Left lobe of liver (tissue), 2 donors: Measurements from ENCODE around the gene ATP11B. TPM values are rescaled to one million over a fixed set of nuclear protein-coding genes. Genes with fewer than 3 reads are reported as not detected.
A peak's percentile ranks its signal among the peaks of the same experiment; 100 is the strongest.
"Not testable (repeated sequence)": the region's sequence is repeated elsewhere in the genome, so short reads cannot be mapped to it uniquely, and the experiment has no call there.

Source experiments
- ATAC-seq: fragments of 200-7000 bp; cut with Tn5 transposase; one replicate; pipeline ENCODE4 v1.9.1; 2020; ENCODE audit warnings: mild to moderate bottlenecking, moderate library complexity
- DNase-seq: peaks from one replicate; pipeline ENCODE4 v3.0.0-alpha.2; 2020; ENCODE audit warnings: low spot score
- total RNA-seq: library from RNA; stranded (reverse); gene quantifications from one replicate; pipeline ENCODE4 v1.2.1, GENCODE V29; 2021
- donor health status: DM: no; HTN: no; CAD: no; lungs with moderate emphysema.
- donor health status: DM: no; HTN: yes; CAD: no.

ATP11B gene
- total RNA-seq, 1 donor from 2014 or later: 22.6 TPM

DNA sequence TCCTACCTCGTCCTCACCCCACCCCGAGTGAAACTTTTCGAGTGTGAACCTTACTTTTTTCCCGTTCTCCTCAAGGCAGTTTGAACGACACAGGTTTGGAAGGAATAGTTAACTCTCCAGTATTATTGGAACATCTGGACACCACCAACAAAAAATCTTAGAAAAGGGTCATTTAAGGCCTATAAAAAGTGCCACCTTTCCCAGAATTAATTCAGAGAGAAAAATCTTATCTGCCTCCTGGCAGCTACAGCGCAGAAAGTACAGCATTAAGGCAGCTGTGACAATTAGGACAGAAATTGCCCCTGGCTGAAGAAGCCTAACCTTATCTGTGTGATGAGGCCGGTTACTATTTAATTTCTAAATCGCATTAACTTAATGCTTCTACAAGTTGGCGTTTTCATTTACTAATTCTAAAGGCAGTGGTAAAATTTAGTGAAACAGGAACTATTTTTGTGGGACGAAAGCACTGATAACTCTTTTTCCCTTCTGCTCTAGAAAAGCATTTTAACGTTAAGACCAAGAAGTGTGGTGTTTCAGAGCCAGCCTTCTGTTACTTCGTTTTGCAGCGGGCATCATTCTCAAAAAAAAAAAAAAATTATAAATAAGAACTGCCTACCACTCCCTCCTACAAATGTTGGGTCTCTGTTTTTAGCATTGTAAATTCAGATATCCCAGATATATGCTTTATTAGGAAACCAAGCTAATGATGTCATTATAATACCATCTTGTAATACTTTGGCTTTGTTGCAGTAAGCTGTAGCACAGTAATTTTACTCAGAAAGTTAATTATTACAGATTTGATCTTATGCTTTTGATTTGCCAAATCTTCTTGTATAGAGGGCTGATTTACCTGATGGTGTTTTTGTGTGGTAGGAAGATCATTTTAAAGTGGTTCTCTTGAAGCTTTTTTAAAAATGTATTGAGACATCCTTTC lies 1.4 kb downstream of the ATP11B start:
- no peak for ATAC-seq
- no peak for DNase-seq

DNA sequence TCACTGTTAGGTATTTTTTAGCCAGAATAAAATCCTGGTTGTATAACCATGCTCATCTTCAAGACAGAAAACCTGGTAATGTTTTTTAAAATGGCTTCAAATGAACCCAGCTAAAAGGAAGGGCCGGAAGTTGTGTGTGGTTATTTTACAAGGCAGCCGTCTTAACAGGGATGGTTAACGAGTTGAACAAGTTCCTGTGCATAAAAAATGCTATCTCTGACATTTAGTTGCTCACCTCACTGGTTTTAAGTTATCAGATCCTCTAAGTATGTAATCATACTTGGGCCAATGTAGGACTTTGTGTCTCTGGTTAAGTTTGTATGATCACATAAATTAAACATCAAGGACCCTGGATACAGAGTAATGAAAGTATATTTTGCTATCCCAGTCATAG lies 2.1 kb downstream of the ATP11B start:
- ATAC-seq: no peak
- DNase-seq: no peak

DNA sequence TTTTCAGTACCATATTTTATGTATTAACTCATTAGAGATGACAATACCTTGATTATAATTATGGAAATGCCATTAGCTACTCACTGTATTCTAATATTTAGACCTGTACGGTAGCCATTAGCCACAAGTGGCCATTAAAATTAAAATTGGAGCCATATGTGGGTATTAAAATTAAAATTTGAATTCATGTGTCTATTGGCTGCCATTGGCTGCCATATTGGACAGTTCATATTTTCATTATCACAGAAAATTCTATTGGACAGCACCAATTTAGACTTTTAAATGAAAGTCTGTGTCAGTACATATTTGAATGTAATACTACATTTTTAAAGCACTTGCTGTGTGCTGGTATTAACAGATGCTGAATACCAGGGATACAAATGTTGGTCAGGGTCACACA lies 3.0 kb downstream of the ATP11B start:
- ATAC-seq (no peak), DNase-seq (no peak)

DNA sequence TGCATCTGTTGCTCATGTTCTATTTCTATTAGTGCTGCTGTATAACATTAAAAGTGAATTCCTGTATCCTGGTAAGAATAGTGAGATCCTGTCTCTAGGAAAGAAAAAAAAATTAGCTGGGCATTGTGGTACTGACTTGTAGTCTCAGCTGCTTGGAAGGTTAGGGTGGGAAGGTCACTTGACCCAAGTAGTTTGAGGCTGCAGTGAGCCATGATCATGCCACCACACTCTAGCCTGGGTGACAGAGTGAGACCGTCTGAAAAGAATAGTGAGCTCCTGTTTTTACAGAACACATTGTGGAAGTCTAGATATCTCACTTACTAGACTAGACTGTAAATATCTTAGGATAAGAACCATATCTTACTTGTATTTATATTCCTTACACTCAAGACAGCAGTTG lies 4.6 kb downstream of the ATP11B start:
- ATAC-seq (no peak), DNase-seq (no peak)

DNA sequence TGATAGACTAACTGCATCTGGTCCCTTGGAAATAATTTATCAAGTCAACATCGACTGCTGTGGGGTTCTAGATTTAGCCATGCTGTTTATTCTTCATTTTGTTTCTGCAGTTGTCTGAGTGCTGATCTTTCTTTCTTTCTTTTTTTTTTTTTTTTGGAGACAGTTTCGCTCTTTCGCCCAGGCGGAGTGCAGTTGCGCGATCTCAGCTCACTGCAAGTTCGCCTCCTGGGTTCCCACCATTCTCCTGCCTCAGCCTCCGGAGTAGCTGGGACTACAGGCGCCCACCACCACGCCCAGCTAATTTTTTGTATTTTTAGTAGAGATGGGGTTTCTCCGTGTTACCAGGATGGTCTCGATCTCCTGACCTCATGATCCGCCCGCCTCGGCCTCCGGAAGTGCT lies 5.8 kb downstream of the ATP11B start:
- ATAC-seq, DNase-seq: not testable (repeated sequence)

DNA sequence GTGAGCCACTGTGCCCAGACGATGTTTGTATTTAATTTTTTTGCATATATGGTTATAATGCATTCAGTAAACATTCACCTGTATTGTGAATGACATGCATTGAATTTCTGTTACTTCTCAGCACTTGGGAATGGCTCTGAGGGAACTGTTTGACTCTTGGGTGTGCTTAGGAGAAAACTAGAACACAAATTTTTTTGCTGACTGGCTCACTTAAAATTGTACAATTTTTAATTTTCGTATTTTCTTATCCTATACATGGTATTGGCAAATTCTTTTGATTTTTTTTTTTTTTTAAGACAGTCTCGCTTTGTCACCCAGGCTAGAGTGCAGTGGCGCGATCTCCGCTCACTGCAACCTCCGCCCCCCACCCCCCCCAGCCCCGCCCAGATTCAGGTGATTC lies 7.2 kb downstream of the ATP11B start:
- ATAC-seq: no peak
- DNase-seq: no peak

DNA sequence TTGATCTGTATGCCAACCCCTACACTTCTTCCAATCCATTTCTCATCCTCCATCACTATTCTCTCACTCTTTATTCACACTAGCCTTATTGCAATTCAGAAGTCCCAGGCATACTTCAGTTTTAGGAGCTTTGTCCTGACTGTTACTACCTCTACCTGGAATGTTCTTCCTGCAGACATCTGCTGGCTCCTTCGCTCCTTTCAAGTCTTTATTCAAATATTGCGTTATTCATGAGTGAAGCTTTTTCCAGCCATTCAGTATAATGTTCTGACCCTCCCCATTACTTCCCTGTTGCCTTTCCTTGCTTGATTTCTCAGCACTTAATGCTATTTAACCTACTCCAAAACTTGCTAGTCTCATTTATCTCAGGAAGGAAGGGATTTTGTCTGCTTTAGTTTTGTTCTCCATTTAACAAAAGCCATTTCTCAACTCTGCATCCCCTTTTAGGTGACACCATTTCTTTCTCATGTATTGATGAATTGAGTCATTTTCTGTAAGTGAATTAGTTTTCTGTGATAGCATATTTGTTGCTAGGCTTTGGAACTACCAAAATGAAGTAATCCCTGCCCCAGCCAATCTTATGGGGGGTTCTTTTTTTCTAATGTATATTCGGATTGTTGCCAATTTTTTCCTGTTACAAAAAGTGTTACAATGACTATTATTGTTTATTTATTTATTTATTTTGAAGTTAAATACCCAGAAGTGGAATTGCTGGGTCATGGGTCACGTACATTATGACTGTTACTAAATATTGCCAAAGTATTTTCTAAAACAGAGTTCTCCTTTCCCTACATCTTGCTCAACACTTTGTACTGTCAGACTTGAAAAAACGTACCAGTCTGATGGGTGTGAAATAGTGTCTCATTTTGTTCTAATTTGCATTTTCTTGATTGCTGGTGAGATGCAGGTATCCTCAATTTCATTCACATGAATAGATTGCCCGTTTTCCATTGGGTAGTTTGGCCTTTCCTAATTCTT lies 9.4 kb downstream of the ATP11B start:
- ATAC-seq: no peak

DNA sequence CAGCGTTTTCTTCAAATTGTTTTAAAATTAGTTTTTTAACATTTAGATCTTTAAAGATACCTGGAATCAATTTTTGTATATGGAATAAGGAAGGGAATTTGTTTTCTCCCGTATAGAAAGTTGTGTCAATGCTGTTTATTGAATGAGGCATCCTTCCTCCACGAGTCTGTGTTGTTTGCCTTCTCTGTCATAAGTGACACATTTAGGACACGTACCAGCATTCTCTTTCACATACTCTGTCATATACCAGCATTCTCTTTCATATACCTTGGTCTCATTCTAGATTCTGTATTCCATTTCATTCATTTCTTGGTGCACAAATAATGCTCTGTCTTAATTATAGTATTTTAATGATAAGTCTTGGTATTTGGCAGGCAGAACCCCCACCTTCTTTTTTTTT lies 10.3 kb downstream of the ATP11B start:
- DNase-seq (no peak), ATAC-seq (no peak)

More for the DNA sequence above, 9.4 kb downstream of the ATP11B start:
- no peak for DNase-seq

DNA sequence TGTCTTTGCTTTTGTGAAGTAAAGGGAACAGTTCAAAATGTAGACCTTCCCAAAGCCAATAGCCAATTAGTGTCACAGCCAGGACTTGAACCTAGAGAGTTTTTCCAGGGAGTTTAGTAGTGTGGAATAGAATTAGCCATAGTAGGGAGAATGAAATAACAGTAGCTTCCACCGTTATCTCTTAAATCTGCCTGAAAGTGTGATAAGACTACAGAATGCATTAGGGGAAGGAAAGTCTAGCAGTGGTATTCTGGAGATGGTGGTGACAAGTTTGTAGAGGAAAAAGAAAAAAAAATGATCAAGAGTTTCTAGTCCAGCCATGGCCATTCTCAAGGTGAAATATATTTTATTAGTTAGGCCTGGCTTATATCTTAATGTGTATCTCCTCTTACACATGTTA lies 13.8 kb downstream of the ATP11B start:
- no peak for ATAC-seq
- DNase-seq: no peak

DNA sequence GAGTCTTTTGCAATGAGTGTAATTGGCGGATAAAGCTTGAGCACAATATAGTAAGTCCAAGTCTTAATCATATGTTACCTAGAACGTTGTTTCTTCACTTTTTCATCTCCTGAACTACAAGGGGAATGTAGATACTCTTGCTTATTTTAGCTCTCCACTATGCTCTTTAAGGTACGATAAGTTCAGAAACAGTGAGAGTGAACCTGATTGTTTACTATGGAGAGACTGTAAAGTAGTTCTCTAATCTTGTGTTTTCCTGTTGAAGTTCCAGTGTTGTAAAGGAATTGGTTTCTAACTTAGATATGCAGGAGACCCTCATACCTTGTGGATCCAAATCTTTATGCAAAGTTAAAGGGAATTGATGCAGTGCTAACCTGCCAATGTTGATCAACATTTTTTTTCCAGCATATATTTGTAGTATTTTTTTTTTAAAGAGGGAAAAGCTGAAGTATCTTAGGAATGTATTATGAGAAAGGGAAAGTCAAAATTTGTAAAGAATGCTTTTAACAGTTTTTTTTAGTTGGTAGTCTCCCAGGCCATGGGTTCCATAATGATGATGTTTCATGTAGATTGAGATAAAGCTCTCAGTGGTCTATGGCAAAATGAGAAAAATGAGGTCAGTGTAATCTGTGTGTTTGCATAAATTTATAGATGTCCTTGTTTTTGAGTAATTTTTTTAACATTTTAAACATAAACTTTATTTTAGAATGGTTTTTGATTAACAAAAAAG lies 14.9 kb downstream of the ATP11B start:
- ATAC-seq (no peak), DNase-seq (no peak)

DNA sequence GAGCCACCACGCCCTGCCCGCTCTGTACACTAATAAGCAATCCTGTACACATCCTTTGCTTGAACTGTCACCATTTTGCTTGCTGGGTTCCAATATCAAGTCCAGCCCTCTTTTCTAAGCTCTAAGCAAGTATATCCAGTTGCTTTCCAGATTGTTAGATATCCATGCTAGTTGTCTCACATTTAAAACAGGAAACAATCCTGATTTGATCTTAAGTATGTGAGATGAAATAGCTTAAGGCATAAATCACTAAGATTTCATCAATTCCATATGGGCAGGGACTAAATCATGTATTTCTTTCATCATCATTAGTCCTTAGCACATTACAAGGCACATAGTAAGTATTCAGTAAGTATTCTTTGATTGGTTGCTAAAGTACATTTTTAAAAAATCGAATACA lies 16.2 kb downstream of the ATP11B start:
- no peak for DNase-seq
- ATAC-seq: no peak

DNA sequence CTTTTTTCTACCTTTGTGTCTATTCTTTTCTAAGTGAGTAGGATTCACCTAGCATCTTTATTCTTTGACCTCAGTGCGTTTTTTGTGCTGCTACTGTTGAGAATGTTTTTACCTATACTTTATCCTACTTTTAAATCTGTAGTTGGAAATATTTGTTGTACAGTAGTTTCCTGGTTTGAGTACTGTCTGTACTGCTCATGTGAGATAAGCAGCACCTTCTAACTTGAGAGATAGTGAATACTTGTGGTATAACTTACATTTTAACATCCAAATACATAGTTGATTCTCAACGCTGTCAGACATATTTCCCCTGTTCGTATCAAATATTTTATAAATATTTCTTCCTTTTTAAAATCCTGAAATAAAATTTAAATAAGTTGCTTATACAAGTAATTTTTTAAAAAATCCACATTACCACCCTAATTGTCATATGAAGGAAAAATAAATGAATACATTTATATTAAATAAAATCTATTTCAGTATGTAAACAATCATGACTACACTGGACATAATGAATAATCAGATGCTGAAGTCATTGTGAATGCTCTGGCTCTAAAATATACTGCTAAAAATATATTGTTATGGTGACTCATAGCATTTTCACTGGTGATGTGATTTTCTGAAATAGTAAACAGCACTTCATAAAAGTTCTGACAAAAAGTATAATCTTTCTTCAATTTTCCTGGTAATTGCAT lies 17.4 kb downstream of the ATP11B start:
- DNase-seq (no peak), ATAC-seq (no peak)

DNA sequence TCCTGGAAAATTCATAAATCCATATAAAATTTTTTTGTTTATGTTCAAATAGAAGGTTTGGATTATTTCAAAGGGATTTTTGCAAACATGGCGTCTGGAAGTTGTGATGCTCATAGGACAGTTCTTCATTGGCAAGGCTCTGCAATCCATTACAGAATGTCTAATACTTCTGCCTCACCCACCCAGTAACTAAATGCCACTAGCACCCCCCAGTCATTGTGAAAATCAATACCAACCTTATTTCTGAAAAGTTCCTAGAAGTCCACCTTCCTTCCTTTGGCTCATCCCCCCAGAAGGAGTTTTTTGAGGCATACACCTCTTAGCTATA lies 17.9 kb downstream of the ATP11B start:
- ATAC-seq (no peak), DNase-seq (no peak)

DNA sequence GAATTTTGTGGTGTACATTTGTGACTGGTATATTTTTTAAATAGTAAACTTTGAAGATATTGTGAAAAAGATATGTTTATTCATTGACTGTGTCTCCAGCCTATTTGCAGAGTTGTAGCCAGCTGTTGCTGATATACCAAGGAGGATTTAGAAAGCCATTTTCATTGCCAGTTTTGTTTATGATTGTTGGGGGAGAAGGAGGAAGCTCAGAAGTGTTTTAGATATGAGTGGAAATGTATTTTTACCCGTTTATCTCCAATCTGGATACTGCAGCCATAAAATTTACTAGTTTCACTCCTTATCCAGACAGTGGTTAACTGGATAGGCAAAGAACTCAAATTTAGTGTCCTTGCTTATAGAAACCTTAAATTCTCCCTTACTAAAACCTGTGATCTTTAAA lies 18.8 kb downstream of the ATP11B start:
- DNase-seq (no peak), ATAC-seq (no peak)

DNA sequence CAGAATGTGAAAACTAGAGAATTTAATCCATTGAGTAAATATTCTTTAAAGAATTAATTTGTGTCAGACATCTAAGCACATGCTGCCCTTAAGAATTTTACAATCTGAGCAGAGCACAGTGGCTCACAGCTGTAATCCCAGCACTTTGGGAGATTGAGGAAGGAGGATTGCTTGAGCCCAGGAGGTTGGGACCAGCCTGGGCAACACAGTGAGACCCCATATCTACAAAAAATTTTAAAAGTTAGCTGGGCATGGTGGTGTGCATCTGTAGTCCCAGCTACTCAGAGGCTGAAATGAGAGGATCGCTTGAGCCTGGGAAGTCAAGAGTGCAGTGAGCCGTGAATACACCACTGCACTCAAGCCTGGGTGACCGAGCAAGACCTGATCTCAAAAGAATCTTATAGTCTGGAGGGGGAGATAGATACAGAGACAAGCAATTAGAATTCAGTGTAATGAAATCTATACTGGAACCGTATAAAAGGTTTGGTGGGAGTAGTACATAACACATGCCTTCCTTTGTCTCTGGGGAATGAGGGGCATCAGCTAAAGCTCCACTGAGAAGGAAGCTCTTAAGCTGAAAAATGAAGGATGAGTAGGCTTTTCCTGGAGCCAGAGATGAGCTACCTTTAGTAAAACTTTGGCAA lies 21.2 kb downstream of the ATP11B start:
- DNase-seq (no peak), ATAC-seq (no peak)

DNA sequence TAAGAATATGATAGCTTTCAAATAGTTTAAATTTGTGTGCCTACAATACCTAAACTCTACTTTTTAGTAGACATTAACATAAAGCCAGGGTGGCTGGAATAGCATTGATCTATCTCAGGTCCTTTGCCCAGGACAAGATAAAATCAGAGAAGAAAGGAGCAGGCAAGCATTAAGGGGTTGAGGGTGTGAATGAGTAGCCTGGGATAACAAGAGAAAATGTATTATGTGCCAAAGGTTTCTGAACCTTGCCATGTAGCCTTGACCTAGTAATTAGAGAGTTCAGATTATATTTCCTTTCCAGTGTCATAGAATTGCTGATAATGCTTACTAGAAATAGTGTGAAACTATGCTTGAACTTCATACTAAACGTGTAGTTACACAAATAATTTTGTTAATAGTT lies 22.9 kb downstream of the ATP11B start:
- ATAC-seq: peak; percentile 58

DNA sequence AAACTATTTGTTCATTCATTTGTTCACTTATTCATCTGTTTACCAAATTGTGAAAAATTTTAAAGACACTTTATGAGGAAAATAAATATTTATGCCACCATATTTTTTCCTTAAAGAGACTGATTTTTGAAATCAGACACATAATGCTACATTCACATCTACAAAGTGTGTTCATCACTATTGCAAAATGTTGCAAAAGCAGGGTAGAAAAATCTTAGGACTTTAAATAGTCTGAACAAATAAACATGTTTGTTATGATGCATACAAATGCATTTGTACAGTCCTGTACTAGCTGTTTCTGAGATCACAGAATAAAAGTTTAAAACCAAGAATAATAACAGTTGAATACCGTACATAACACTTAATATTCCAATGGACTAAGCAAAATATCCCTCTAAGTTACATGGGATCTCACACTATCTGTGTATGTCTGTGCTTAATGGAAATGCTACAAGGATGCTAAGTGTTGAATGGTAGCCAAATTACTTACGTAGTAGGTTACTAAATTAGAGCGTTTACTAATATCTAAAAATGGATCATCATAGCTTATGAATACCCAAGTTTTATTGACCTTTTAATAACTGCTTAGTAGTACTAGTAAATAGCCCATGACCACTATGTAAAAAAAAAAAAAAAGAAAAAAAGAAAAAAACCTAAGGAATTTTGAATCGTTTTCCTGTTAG lies 25.1 kb downstream of the ATP11B start:
- DNase-seq: no peak
- ATAC-seq: no peak

More for the DNA sequence above, 22.9 kb downstream of the ATP11B start:
- DNase-seq: no peak

DNA sequence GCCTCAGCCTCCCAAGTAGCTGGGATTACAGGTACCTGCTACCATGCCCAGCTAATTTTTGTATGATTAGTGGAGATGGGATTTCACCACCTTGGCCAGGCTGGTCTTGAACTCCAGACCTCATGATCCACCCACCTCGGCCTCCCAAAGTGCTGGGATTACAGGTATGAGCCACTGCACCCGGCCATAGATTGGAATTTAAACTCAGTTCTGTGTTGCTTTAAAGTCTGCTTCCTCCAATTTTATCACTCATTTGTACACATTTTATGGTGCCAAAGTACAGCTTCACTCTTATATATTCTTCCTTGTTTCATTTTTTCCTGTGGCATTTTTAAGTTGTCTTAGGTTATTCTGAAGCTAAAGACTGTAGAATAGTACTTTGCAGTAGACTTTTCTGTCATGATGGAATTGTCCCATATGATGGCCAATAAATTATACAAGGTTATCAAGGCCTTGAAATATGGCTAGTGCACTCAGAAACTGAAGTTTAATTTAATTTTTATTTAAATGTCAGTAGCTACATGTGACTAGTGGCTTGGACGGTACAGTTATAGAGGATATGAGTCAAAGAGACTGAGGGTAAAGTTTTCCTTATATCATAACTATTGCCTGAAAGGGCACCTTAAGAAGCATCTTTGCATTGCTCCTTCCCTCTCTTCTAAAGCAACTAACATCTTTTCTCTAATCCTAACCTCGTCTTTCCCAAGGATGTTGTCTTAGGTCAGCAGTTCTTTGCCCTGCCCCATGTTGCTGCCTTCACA lies 28.1 kb downstream of the ATP11B start:
- ATAC-seq: no peak

DNA sequence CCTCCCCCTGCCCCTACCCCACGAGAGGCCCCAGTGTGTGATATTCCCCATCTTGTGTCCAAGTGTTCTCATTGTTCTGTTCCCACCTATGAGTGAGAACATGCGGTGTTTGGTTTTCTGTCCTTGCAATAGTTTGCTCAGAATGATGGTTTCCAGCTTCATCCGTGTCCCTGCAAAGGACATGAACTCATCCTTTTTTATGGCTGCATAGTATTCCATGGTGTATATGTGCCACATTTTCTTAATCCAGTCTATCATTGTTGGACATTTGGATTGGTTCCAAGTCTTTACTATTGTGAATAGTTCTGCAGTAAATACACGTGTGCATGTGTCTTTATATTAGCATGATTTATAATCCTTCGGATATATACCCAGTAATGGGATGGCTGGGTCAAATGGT lies 29.0 kb downstream of the ATP11B start:
- ATAC-seq, DNase-seq: not testable (repeated sequence)

More for the DNA sequence above, 28.1 kb downstream of the ATP11B start:
- DNase-seq: no peak
